ENCODE measurements around the gene HP1BP3.

The HP1BP3 gene

DNA sequence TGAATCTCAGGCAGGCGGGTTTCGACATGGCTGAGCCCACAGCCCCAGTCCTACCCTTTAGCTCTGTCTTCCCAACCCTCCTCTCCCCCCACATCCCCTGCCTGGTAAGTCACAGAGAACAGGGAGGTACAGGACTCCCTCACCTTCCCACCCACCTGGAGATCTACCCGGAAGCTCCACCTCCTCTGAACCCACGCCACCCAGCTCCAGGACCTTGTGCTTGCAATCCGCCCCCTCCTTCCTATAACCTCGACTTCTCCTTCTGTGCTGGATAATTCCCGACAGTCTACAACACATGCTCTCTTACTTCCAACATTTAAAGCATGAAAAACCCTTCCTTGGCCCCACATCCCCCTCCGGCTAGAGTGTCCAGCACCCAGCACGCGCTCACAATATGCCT, 91.6 kb downstream of the HP1BP3 start:
- H3K27me3 ChIP-seq (ENCODE audit: insufficient read depth, low read length, poor library complexity, severe bottlenecking): no peaks in the 10 kb centered on the region
- H3K79me2 ChIP-seq (ENCODE audit: insufficient read depth, low read length): no peaks in the 10 kb centered on the region
- H3K4me2 ChIP-seq (ENCODE audit: low read depth, low read length, poor library complexity, severe bottlenecking): no peak overlapping the region
- TF ChIP-seq, protein P1, sequence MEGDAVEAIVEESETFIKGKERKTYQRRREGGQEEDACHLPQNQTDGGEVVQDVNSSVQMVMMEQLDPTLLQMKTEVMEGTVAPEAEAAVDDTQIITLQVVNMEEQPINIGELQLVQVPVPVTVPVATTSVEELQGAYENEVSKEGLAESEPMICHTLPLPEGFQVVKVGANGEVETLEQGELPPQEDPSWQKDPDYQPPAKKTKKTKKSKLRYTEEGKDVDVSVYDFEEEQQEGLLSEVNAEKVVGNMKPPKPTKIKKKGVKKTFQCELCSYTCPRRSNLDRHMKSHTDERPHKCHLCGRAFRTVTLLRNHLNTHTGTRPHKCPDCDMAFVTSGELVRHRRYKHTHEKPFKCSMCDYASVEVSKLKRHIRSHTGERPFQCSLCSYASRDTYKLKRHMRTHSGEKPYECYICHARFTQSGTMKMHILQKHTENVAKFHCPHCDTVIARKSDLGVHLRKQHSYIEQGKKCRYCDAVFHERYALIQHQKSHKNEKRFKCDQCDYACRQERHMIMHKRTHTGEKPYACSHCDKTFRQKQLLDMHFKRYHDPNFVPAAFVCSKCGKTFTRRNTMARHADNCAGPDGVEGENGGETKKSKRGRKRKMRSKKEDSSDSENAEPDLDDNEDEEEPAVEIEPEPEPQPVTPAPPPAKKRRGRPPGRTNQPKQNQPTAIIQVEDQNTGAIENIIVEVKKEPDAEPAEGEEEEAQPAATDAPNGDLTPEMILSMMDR (conservative IDR thresholded peaks at IDR 0.05; ENCODE audit: low read length): no peak
- TF ChIP-seq EZH2phosphoT487 (IDR thresholded peaks at IDR 0.05; ENCODE audit: borderline replicate concordance): no peak
- peaks cover 3% of the 10 kb centered on the region for H3K4me1 ChIP-seq (ENCODE audit: insufficient read depth, low read length, poor library complexity, severe bottlenecking)
- no peaks in the 10 kb centered on the region for H3F3A ChIP-seq (ENCODE audit: low read depth)
- H3K9ac ChIP-seq (ENCODE audit: low read depth, low read length, poor library complexity, severe bottlenecking): no peak overlapping the region
- no peak overlapping the region for H2AFZ ChIP-seq (ENCODE audit: low read length)
- H3K9me3 ChIP-seq (ENCODE audit: insufficient read depth, low read depth, low read length): no peaks in the 10 kb centered on the region
- H3K36me3 ChIP-seq (ENCODE audit: insufficient read depth, low read length): no peaks in the 10 kb centered on the region
- H4K20me1 ChIP-seq (ENCODE audit: insufficient read depth, low read length, poor library complexity, severe bottlenecking): no peaks in the 10 kb centered on the region
- H3K9me2 ChIP-seq (replicated peaks; ENCODE audit: low read depth, low read length): no peaks in the 10 kb centered on the region
- H3K4me3 ChIP-seq (ENCODE audit: low read length, poor library complexity, severe bottlenecking): no peak overlapping the region

DNA sequence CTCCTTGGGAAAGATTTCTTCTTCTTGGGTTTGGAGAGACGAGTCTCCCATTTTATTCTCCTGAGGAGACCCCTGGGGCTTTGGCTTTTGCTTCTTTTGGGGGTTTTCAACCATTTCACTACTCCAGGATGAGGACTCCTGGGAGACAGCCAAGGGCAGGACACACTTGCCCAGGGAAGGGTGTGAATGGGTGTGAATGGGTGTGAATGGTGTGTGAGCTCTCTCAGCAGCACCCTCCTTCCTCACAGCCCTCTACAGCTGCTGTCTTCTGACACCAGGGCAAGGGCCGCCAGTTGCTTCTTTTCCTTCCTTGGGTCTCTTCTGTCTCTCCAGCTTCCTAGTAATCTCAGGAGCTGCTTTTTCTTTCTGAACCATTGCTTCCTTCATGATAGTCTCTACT, 93.5 kb downstream of the HP1BP3 start:
- Histone ChIP-seq H4K20me1 (ENCODE audit: insufficient read depth, low read length, poor library complexity, severe bottlenecking) (no peaks in the 10 kb centered on the region), H3K9ac (ENCODE audit: low read depth, low read length, poor library complexity, severe bottlenecking) (no peak overlapping the region), H3K27me3 (ENCODE audit: insufficient read depth, low read length, poor library complexity, severe bottlenecking) (no peaks in the 10 kb centered on the region), H3K36me3 (ENCODE audit: insufficient read depth, low read length) (no peaks in the 10 kb centered on the region), H3F3A (ENCODE audit: low read depth) (no peaks in the 10 kb centered on the region), H3K4me2 (ENCODE audit: low read depth, low read length, poor library complexity, severe bottlenecking) (no peak overlapping the region), H3K4me3 (ENCODE audit: low read length, poor library complexity, severe bottlenecking) (no peak overlapping the region), H3K4me1 (ENCODE audit: insufficient read depth, low read length, poor library complexity, severe bottlenecking) (peaks cover 3% of the 10 kb centered on the region), H3K79me2 (ENCODE audit: insufficient read depth, low read length) (no peaks in the 10 kb centered on the region), H3K9me3 (ENCODE audit: insufficient read depth, low read depth, low read length) (no peaks in the 10 kb centered on the region), H3K9me2 (replicated peaks; ENCODE audit: low read depth, low read length) (no peaks in the 10 kb centered on the region), H2AFZ (ENCODE audit: low read length) (no peak overlapping the region)
- TF ChIP-seq EZH2phosphoT487 (IDR thresholded peaks at IDR 0.05; ENCODE audit: borderline replicate concordance): no peak
- TF ChIP-seq, protein P1 (conservative IDR thresholded peaks at IDR 0.05; ENCODE audit: low read length): no peak
